NOMO-1 (cell line): ENCODE data around the gene MRPL4.

Source experiments
- DNase-seq, 2 experiments: peaks; one replicate each; lab custom pipeline; 2025; ENCODE audit not compliant: unreplicated experiment in 2 of 2; lab: John Stamatoyannopoulos, UW

Gene MRPL4

DNA sequence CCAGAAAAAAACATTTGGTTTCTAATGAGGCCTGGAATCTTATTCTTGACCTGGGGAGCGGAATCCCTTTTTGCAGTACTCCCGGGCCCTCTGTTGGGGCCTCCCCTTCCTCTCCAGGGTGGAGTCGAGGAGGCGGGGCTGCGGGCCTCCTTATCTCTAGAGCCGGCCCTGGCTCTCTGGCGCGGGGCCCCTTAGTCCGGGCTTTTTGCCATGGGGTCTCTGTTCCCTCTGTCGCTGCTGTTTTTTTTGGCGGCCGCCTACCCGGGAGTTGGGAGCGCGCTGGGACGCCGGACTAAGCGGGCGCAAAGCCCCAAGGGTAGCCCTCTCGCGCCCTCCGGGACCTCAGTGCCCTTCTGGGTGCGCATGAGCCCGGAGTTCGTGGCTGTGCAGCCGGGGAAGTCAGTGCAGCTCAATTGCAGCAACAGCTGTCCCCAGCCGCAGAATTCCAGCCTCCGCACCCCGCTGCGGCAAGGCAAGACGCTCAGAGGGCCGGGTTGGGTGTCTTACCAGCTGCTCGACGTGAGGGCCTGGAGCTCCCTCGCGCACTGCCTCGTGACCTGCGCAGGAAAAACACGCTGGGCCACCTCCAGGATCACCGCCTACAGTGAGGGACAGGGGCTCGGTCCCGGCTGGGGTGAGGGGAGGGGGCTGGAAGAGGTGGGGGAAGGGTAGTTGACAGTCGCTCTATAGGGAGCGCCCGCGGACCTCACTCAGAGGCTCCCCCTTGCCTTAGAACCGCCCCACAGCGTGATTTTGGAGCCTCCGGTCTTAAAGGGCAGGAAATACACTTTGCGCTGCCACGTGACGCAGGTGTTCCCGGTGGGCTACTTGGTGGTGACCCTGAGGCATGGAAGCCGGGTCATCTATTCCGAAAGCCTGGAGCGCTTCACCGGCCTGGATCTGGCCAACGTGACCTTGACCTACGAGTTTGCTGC, 35.1 kb downstream of the MRPL4 start, which contains the start of gene ICAM4:
ICAM4 (plus strand) TSS at position 153 of the 935 bp plus-strand sequence; CDS start at position 211, 58 bp downstream.
- peak; percentile 67 to 76 for DNase-seq

DNA sequence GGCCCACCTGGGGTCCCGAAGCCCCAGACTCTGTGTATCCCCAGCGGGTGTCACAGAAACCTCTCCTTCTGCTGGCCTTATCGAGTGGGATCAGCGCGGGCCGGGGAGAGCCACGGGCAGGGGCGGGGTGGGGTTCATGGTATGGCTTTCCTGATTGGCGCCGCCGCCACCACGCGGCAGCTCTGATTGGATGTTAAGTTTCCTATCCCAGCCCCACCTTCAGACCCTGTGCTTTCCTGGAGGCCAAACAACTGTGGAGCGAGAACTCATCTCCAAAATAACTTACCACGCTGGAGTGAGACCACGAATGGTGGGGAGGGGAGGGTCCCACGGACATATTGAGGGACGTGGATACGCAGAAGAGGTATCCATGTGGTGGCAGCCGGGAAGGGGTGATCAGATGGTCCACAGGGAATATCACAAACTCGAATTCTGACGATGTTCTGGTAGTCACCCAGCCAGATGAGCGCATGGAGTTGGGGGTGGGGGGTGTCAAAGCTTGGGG, 36.7 kb downstream of the MRPL4 start:
- DNase-seq, result no peak

DNA sequence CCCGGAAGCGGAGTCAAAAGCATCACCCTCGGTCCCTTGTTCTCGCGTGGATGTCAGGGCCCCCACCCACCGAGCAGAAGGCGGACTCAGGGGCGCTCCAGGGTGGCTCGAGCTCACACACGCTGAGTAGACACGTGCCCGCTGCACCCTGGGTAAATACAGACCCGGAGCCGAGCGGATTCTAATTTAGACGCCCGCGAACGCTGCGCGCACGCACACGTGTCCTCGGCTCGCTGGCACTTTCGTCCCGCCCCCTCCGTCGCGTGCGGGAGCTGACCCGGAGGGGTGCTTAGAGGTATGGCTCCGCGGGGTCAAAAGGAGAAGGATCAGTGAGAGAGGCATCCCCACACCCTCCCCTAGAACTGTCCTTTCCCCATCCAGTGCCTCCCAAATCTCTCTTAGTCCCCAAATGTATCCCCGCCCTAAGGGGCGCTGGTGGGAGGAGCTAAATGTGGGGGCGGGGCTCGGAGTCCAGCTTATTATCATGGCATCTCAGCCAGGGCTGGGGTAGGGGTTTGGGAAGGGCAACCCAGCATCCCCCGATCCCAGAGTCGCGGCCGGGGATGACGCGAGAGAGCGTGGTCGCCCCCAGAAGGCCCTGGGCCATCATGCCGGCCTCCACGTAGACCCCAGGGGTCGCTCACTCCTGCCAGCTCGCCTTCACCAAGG, 37.3 kb downstream of the MRPL4 start:
- peak in 1 of 2 experiments; percentile 23 for DNase-seq

DNA sequence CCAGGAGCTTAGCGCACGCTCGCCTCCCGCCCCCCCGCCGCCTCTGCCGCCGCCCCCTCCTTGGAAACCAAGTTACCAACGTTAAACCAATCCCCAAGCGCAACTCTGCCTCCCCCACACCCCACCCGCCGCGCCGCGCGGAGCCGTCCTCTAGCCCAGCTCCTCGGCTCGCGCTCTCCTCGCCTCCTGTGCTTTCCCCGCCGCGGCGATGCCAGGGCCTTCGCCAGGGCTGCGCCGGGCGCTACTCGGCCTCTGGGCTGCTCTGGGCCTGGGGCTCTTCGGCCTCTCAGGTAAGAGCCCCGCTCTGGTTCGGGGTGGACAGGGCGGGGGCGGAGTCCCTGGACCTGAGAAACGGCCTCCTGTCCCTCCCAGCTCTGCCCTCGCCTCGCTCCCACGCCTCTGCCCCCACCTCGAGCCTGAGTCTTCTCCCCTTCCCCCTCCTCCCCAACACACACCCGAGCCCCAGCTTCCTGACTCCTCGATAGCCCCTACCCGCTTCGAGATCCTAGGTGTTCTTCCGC, 37.9 kb downstream of the MRPL4 start, which contains the start of gene ICAM5:
ICAM5 (plus strand) TSS at position 117 of the 521 bp plus-strand sequence; CDS start at position 209, 92 bp downstream.
- no peak for DNase-seq

DNA sequence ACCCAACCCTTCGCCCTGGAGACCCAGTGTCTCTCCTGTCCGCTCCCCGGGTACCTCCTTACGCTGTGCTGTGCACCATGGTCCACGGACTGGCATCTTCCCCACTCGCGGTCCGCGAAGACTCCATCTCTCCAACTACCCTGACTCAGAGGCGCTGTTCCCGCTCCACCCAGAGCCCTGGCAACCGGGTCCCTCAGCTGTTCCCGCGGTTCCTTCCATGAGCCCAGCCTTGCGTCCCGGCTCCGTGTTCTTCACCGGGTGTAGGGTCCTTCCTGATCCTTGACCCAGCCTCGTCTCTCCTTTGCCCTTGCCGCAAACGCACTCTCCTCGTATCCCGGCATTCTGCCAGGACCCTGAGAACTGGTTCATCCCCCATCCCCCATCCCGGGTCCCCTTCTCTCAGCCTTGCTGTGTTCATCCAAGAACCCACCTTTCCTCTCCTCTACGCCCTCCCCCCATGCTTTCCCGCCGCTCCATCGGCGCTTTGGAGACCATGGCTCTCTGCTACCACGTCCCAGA, 38.4 kb downstream of the MRPL4 start:
- DNase-seq, result no peak

DNA sequence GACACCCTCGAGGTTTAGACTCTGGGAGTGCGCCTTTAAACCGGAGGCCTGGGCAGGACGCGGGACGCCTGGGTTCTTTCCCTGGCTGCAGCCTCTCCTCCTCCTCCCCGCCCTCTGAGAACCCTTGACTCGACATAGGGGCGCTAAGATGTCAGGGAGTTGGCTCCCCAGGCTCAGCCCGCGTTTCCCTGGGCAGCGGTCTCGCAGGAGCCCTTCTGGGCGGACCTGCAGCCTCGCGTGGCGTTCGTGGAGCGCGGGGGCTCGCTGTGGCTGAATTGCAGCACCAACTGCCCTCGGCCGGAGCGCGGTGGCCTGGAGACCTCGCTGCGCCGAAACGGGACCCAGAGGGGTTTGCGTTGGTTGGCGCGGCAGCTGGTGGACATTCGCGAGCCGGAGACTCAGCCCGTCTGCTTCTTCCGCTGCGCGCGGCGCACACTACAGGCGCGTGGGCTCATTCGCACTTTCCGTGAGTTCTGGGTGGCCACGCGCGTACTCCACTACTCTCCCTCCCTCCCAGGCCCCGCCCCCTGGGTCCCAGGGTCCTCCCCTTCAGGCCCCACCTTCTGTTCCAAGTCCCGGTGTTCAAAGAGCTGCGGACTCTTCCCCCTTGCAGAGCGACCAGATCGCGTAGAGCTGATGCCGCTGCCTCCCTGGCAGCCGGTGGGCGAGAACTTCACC, 39.0 kb downstream of the MRPL4 start:
- peak in 1 of 2 experiments; percentile 33 for DNase-seq

DNA sequence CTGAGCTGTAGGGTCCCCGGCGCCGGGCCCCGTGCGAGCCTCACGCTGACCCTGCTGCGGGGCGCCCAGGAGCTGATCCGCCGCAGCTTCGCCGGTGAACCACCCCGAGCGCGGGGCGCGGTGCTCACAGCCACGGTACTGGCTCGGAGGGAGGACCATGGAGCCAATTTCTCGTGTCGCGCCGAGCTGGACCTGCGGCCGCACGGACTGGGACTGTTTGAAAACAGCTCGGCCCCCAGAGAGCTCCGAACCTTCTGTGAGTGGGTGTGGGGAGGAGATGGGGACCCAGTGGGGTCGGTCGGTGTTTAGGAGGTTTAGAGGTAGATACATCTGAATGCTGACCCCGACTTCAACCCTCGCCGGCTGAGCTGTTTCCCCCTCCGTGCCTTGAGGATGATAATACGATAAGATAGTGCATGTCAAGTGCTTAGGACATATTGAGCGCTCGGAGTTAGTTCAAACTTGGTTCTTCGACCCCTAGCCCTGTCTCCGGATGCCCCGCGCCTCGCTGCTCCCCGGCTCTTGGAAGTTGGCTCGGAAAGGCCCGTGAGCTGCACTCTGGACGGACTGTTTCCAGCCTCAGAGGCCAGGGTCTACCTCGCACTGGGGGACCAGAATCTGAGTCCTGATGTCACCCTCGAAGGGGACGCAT, 39.7 kb downstream of the MRPL4 start:
- no peak for DNase-seq

DNA sequence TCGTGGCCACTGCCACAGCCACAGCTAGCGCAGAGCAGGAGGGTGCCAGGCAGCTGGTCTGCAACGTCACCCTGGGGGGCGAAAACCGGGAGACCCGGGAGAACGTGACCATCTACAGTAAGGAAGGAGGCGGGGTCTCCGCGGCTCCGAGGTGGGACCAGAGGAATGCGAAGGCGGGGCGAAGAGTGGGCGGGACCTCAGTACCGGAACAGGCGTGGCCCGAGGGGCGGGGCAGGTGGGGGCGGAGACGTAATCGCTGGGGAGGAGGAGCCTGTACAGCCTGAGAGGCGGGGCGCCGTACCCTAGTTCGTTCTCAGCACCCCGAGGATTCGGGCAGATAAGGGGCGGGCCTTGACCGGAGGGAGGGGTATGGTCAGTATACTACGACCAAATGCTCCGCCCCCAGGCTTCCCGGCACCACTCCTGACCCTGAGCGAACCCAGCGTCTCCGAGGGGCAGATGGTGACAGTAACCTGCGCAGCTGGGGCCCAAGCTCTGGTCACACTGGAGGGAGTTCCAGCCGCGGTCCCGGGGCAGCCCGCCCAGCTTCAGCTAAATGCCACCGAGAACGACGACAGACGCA, 40.3 kb downstream of the MRPL4 start:
- DNase-seq, result peak; percentile 39 to 58

DNA sequence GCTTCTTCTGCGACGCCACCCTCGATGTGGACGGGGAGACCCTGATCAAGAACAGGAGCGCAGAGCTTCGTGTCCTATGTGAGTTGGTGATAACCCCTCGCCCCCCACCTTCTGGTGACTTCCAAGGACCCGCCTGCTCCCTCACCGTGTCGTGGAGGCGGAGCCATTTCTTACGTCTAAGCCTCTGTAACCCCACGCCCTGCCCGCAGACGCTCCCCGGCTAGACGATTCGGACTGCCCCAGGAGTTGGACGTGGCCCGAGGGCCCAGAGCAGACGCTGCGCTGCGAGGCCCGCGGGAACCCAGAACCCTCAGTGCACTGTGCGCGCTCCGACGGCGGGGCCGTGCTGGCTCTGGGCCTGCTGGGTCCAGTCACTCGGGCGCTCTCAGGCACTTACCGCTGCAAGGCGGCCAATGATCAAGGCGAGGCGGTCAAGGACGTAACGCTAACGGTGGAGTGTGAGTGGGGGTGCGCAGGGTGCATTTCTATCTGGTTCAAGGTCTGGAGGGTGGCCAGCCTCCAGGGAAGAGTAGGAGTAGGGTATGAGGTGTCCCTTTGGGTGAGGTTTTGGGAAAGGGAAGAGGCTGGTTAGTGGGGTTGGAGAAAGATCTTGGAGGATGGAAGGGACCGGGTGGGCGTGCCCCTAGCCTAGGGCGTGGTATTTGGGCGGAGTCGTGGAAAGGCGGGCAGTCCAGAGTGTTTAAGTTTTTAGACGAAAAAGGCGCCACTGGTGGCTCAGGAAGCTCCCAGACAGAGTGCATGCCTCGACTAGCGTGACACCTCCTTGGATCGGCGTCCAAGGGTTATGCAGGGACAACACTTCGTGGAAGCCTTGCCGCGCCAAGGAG, 41.0 kb downstream of the MRPL4 start:
- DNase-seq, result no peak

DNA sequence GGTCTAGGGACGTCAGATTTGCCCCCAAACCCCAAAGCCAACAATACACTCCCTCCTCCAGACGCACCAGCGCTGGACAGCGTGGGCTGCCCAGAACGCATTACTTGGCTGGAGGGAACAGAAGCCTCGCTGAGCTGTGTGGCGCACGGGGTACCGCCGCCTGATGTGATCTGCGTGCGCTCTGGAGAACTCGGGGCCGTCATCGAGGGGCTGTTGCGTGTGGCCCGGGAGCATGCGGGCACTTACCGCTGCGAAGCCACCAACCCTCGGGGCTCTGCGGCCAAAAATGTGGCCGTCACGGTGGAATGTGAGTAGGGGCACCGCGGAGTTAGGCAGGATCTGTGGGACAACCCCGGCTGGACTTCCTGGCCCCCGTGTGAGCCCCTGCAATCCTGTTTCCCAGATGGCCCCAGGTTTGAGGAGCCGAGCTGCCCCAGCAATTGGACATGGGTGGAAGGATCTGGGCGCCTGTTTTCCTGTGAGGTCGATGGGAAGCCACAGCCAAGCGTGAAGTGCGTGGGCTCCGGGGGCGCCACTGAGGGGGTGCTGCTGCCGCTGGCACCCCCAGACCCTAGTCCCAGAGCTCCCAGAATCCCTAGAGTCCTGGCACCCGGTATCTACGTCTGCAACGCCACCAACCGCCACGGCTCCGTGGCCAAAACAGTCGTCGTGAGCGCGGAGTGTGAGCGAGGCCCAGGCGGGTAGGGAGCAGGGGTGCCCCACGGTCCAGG, 41.8 kb downstream of the MRPL4 start:
- DNase-seq, result no peak

DNA sequence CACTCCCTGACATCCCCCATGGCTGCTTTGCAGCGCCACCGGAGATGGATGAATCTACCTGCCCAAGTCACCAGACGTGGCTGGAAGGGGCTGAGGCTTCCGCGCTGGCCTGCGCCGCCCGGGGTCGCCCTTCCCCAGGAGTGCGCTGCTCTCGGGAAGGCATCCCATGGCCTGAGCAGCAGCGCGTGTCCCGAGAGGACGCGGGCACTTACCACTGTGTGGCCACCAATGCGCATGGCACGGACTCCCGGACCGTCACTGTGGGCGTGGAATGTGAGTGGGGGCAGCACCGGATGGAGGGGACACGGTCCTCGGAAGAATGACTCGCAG, 42.3 kb downstream of the MRPL4 start:
- no peak for DNase-seq

DNA sequence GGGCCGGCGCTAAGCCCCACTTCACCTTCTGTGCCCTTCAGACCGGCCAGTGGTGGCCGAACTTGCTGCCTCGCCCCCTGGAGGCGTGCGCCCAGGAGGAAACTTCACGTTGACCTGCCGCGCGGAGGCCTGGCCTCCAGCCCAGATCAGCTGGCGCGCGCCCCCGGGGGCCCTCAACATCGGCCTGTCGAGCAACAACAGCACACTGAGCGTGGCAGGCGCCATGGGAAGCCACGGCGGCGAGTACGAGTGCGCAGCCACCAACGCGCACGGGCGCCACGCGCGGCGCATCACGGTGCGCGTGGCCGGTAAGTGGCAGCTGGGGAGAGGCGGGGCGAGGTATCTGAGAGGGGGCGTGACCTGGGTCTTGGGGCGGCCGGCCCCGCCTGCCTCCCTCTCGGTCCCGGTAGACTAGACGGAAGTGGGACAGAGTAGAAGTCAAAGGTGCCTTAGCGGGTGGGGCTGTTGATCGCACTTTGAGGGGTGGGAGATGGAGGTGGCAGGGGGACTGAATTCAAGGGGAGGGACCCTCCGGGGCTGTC, 43.4 kb downstream of the MRPL4 start:
- DNase-seq, result peak; percentile 51 to 54

DNA sequence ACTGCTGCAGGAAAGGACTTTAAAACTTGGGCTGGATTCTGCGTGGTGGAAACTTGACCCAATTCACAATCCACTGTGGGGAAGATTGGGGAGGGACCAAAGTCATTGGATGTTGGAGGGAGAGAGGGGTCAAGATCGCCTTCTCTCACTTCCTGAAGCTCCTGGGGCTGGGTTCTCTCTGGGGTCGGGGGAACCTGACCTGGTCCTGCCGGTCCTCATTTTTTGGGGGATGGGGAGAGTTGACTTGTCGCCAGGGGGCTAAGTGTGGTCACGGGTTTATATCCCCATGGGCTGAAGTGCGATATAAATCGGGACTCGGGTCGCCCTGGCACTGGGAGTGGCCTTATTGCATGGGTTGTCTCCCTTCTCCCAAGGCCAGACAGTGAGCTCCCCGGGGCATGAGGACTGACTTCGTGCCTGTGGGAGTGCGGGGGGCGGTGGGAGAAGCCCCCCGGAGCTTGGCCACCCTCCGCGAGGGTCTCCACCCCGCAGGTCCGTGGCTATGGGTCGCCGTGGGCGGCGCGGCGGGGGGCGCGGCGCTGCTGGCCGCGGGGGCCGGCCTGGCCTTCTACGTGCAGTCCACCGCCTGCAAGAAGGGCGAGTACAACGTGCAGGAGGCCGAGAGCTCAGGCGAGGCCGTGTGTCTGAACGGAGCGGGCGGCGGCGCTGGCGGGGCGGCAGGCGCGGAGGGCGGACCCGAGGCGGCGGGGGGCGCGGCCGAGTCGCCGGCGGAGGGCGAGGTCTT, 44.0 kb downstream of the MRPL4 start:
- DNase-seq, result no peak

DNA sequence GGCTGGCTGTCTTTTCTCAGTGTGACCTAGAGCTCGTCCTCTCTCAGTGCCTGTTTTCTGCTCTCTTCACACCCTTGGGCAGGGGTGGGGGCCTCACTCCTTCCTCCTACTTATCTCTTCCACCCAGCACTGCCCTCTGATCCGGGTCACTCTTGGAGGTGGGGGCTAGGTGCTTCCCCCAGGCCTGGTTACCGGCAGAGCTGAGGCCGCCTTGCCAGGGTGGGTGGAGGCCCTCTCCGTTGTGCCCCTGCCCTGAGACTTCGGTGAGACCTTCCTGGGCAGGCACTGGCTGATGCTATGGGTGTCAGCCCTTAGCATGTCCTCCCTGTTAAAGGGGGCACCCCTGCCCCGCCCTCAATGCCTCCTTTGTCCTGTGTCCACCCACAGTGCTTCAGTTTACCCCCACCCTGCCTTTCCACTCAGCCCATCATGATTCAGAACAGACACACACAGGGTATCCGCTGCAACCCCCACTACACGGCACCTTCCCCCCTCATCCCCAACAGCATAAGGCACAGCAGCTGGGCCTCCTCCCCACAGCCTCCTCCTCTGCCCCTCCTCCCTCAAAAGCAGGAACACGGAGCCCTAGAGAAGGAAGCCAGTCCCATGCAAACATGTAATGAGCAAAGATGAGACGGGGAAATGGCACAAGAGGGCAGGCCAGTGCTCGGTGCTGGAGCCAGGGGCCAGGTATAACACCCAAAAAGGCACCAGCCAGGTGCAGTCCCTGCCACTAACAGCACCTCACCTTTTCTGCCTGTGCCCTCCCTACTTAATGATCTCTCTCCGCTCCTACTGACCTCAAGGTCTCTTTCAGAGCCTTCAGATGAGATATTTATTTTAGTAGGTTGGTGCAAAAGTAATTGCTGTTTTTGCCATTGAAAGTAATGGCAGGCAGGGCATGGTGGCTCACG, 47.8 kb downstream of the MRPL4 start:
- DNase-seq, result peak in 1 of 2 experiments; percentile 45

DNA sequence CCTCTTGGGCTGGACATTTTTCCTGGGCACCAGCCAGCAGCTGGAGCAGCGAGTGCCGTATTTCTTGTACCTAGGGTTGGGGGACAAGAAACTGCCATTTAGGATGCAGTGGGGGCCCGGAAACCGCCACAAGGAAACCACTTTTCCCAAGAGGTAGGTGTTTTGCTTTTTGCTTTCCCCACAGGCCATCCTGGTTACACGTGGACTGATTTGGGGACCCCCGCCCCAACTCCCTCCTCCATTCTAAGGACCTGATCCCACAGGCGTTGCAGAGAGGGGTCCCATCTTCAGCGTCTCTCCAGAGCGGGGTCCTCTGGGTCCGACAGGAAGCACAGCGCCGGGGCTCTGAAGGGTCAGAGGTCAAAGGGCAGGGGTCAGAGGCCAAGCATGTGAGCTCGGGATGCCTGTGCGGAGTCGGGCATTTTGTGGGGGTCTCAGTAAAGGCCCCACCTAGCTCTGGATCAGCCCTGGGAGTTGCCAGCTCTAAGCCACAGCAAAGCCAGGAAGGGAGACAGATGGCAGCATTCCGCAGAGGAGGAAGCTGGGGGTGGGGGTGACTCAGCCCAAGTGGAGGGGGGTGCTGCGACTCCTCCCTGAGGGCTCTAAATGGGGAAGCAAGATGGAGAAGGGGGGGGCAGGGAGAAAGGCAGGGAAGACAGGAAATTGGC, 53.3 kb downstream of the MRPL4 start:
- DNase-seq, result peak; percentile 25 to 59

DNA sequence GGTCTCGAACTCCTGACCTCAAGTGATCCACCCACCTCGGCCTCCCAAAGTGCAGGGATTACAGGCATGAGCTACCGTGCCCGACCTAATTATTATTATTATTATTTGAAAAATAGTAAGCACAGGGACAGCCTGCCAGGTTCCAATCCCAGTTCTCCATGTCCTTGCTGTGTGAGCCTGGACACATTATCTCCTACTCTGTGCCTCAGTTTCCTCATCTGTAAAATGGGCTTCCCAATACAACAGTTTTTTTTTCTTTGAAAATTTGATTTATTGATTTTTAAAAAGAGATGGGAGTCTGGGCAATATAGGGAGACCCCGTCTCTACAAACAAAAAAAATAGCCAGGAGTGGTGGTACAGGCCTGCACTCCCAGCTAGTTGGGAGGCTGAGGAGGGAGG, 54.3 kb downstream of the MRPL4 start:
- DNase-seq, result no peak
